ENCODE results near the gene SUGCT. TPM values are rescaled to one million over a fixed set of nuclear protein-coding genes. Genes with fewer than 3 reads are reported as not detected.
A peak's percentile ranks its signal among the peaks of the same experiment; 100 is the strongest.

Gene SUGCT
- total and polyA plus RNA-seq, 2 of the 8 experiments (the other 6 are each of a cell fraction or from before 2014, with no cell fraction given), result 2.8 to 5.4 TPM

DNA sequence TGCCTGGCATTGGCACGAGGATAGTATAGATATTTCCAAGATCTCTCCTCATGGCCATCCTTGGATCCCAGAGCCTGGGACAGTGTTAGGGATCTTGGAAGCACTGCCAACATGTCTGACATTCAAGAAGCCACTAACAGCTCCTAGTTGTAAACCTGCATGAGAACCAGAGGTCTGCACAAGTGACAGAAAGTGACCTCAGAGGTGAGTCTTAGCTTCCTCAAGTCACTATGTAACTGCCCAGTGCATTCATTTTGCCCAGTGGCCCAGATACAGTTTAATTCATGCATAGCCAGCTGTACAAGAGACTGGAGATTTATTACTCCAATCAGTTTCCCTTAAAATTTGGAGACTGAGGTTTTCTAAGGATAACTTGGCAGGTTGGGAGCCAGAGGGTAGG, 16.7 kb downstream of the SUGCT start:
- Histone ChIP-seq H2BK15ac (ENCODE audit: low read length) (no peak overlapping the region; the same call in 1 of the 2 replicates), H3K27me3 (replicated peaks in 1 of 4; ENCODE audit: control insufficient read depth in 3 of 4, extremely low read depth in 1 of 4, insufficient read depth in 3 of 4, low read length in 3 of 4) (no peaks in the 10 kb centered on the region), H4K5ac (ENCODE audit: insufficient read length, low read depth, low read length) (no peak overlapping the region), H3K27ac (ENCODE audit: low read depth, low read length) (no peak overlapping the region), H4K8ac (ENCODE audit: extremely low read depth, insufficient read depth, low read length) (no peak overlapping the region), H3K4me3 (ENCODE audit: extremely low read depth in 1 of 4, insufficient read depth in 2 of 4, low read depth in 3 of 4, low read length in 4 of 4) (no peak overlapping the region), H2AFZ (ENCODE audit: low read length) (no peak overlapping the region), H3K23me2 (ENCODE audit: low read depth, low read length) (no peaks in the 10 kb centered on the region), H3K79me2 (ENCODE audit: control insufficient read depth in 1 of 2, insufficient read depth in 2 of 2, low read length in 2 of 2) (no peaks in the 10 kb centered on the region), H4K20me1 (replicated peaks in 1 of 2; ENCODE audit: control insufficient read depth in 1 of 2, insufficient read depth in 2 of 2, low read length in 2 of 2) (no peaks in the 10 kb centered on the region), H2AK5ac (ENCODE audit: low read depth, low read length) (peak overlapping the region; percentile 2; the same call in 1 of the 2 replicates), H2BK5ac (ENCODE audit: low read depth, low read length) (no peak overlapping the region), H3K9me3 (ENCODE audit: insufficient read depth in 2 of 2, low read depth in 1 of 2, low read length in 1 of 2) (peaks cover under 1 to 4% of the 10 kb centered on the region in 2 experiments; a peak in 2 of 4 replicates), H2BK12ac (ENCODE audit: low read depth, low read length) (no peak overlapping the region), H3K9ac (replicated peaks in 1 of 4; ENCODE audit: extremely low read depth in 1 of 4, low read depth in 3 of 4, low read length in 3 of 4) (no peak overlapping the region), H3K4me2 (ENCODE audit: insufficient read depth in 1 of 2, low read depth in 2 of 2, low read length in 2 of 2) (no peak overlapping the region), H2BK120ac (replicated peaks; ENCODE audit: low read depth, low read length) (no peak overlapping the region), H3K18ac (ENCODE audit: extremely low read depth, low read length) (no peak overlapping the region), H3K79me1 (ENCODE audit: low read depth, low read length) (no peaks in the 10 kb centered on the region), H3K4me1 (replicated peaks in 1 of 4; ENCODE audit: control insufficient read depth in 3 of 4, insufficient read depth in 4 of 4, low read length in 3 of 4) (no peaks in the 10 kb centered on the region), H4K91ac (replicated peaks; ENCODE audit: insufficient read length, low read length) (no peak overlapping the region), H2BK20ac (ENCODE audit: low read length) (no peak overlapping the region), H3K4ac (replicated peaks; ENCODE audit: insufficient read length, low read depth, low read length) (no peak overlapping the region), H3K14ac (ENCODE audit: insufficient read length) (no peak overlapping the region), H3K36me3 (ENCODE audit: control insufficient read depth in 2 of 4, insufficient read depth in 4 of 4, low read length in 3 of 4) (no peaks in the 10 kb centered on the region; a peak in 1 of 8 replicates), H3K23ac (ENCODE audit: insufficient read length) (no peak overlapping the region), H3K56ac (replicated peaks; ENCODE audit: insufficient read length, low read depth, low read length) (no peak overlapping the region)
- ChIA-PET CTCF (ENCODE audit: partially characterized antibody) (no interaction called here), POLR2A (ENCODE audit: partially characterized antibody) (no interaction called here)
- no peak for FAIRE-seq
- peak in 1 of 2 experiments; percentile 8 for DNase-seq (ENCODE audit: low read depth in 1 of 2, low spot score in 2 of 2)
- 81% methylated on average over 1 of the region's 1 CpG; no CpG with 5 or more reads in 1 of the 2 experiments for WGBS, 2 experiments (ENCODE audit: extremely low coverage in 1 of 2, insufficient coverage in 1 of 2, insufficient read length in 1 of 2, insufficient replicate concordance in 2 of 2, low coverage in 1 of 2, low lambda C conversion rate in 2 of 2, missing lambda C conversion rate in 1 of 2)
